G401 (cell line): Measurements from ENCODE around the gene PET100. TPM values are rescaled to one million over a fixed set of nuclear protein-coding genes. Genes with fewer than 3 reads are reported as not detected.

Experiments used
- DNase-seq: peaks from one replicate; pipeline ENCODE4 v3.0.0-alpha.2; 2015; ENCODE audit warnings: low spot score
- in situ Hi-C: cut with HindIII; loops from 2 replicates; pipeline ENCODE4 v1.10.0; 2016; ENCODE audit warnings: low sequenced_read_pairs, mixed read lengths
- total RNA-seq: library from RNA; depleted of rRNA; stranded (reverse); fragments of >200 nt; shearing (Covaris generic); gene quantifications from 2 replicates; pipeline ENCODE4 v1.2.3, GENCODE V29; 2014; rRNA removed

PET100 gene, protein sequence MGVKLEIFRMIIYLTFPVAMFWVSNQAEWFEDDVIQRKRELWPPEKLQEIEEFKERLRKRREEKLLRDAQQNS
- total RNA-seq = 31.2 and 80.2 TPM in 2 replicates

DNA sequence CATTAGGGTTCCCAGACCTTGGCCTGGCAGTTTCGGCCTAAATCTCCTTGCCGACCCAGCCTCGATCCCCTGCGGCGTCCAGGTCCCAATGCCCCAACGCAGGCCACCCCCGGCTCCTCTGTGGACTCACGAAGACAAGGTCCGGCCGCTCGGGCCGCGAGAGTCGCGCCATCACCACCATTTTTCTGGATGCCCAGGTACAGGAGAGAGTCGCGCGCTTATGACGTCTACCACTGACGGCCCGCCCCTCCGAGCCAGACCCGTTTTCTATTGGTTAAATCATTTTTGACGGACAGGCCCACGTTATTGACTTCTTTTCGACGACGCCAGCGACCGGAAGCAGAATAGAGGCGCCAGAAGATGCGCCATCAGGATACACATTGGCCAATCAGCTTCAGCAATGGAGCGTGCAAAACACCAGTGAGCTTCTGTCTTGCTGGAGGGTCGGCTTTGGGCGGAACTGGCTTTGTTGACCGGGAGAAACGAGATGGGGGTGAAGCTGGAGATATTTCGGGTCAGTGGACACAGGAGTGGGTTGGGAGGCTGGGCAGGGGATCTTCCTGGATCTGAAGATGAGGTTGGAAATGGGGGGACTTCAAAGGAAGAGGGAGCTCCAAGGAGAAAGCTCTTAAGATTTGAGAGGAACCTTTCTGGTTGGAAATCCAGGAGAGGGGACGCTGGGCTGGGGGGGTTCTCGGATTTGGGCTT, at the start of gene PET100, which contains the start of gene XAB2:
TSS of gene PET100 (plus strand) at position 447 of the 708 bp plus-strand sequence. CDS start at position 488, 41 bp downstream.
TSS of gene XAB2 (minus strand) at position 199 of the 708 bp plus-strand sequence. CDS start at position 181, 18 bp downstream.
- DNase-seq = peak; percentile 99
- in situ Hi-C loops = no loop called here

DNA sequence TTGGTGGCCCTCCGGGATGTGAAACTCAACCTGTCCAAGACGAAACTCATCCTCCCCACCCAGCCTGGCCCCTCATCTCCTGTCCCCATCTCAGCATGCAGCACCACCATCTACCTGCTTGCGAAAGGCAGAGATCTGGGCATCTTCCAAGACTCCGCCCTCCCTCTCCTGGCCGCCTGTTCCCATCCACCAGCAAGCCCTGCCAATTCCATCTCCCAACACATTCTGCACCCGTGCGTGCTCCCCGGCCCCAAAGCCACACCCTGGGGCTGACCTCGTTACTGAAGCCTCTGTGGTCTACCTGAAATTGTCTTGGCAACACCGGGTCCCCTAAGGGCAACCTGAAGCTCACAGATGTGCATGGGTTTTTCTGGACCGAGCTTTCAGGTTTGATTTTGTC, 47.1 kb upstream of the PET100 start:
- DNase-seq = no peak
- in situ Hi-C loops = no loop called here

DNA sequence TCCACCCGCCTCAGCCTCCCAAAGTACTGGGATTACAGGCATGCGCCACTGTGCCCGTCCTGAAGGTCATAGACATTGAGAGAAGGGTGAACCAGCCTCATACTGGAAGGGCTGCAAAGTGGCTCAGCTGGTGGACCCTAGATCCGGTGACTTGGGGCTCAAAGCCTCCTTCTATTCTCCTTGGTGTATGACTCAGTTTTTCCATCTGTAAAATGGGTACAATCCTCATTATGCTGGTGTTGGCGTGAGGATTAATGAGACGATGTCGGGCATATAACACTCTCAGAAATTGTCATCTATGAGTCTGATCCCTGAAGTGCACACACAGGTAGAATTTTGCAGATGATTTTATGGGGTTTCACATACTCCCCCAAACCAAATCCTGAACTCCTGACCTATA, 39.8 kb upstream of the PET100 start:
- in situ Hi-C loops = no loop called here
- DNase-seq = no peak

DNA sequence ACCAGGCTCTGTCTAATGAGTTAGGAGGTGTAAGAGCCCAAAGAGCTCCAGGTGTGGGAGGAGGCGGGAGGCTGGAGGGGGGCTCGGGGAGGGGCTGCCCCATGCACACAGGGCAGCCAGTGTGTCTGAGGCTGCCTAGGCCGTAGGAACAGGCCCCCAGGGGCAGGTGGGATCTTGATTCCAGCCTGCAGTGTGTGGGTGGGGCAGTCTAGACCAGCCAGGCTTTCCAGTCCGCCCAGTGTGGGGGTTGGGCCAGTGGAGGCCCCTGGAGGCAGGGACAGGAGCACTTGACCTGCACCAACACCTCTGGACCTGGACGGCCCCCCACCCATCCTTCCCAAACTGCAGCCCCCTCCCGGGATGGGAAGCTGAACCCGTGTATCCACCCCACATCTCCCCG, 39.3 kb upstream of the PET100 start:
- no peak for DNase-seq
- in situ Hi-C loops = no loop called here

GRCh38 chr19:7595466-7596133, 34.0 kb upstream of the PET100 start, which contains the start of gene CAMSAP3:
Gene CAMSAP3 (plus strand): TSS chr19:7595863. CDS start chr19:7596003, 140 bp downstream.
- in situ Hi-C loops = no loop called here
- DNase-seq = peak; percentile 66

DNA sequence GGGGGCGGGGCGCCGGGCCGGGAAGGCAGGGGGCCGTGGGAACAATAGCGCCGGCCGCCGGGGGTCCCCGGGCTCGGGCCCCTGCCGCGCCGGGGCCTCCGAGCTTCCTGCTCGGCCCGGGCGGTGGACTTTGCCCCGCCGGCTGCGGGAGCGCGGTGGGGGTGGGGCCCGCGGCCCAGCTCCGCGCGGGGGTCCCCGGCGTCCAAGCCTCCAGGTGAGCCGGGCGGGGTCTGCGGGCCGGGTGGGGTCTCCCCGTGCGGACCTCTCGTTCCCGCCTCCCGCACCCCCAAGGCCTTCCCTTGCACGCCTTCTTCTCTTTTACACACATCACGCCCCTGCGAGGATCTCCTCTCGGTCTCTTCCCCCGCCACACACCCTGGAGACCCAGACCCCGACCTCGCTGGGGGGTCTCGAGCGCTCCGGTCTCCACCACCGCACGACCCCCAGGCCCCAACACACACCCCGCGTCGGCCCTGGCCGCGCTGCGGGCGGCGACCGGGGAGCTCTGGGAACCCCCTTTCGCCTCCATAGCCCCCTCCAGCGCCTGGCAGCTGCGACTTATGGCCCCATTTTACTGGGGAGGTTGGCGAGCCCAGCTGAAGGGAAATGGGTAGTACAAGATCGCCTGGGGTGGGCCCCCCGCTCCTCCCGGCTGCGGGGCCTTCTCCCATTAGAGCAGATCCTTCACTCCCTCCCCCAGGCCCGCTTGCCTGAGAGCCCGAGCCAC, 33.2 kb upstream of the PET100 start:
- in situ Hi-C loops = no loop called here
- no peak for DNase-seq

DNA sequence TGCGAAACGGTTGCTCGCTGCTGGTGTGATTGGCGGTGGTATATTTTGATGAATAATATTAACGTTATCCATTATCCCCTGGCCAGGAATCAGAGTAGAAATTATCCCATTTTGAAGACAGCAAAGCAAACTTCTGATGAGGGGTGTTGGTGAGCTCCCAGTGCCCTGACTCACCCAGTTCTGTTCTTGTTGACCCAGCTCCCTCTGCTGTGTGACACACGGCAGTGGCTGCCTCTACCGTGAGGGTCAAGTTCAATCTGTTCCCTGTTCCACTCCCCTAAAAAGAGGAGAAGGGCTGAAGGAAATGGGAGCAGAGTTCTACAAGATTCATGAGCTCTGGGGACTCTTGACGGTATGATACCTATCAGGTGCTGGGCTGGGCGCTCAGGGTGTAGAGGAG, 31.9 kb upstream of the PET100 start:
- in situ Hi-C loops = no loop called here
- DNase-seq = no peak

DNA sequence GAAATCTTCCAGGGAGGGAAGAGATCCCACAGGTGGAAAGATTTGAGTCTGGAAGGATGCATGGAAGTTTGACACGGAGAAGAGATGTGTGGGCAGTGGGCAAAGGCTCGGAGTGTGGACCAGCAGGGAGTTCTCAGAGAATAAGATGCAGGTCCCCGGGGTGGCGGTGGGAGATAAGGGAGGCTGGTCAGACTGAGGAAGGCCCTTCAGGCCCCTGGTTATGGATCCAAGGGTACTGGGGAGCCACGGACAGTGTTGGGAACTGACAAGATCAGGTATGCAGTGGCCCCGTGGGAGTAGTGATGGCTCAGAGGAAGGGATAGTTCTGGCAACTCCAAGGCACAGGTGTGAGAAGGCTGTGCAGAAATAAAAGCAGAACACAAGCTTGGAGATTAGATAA, 31.4 kb upstream of the PET100 start:
- no peak for DNase-seq
- in situ Hi-C loops = no loop called here

GRCh38 chr19:7600721-7601120, 28.9 kb upstream of the PET100 start:
- no peak for DNase-seq
- in situ Hi-C loops = no loop called here

DNA sequence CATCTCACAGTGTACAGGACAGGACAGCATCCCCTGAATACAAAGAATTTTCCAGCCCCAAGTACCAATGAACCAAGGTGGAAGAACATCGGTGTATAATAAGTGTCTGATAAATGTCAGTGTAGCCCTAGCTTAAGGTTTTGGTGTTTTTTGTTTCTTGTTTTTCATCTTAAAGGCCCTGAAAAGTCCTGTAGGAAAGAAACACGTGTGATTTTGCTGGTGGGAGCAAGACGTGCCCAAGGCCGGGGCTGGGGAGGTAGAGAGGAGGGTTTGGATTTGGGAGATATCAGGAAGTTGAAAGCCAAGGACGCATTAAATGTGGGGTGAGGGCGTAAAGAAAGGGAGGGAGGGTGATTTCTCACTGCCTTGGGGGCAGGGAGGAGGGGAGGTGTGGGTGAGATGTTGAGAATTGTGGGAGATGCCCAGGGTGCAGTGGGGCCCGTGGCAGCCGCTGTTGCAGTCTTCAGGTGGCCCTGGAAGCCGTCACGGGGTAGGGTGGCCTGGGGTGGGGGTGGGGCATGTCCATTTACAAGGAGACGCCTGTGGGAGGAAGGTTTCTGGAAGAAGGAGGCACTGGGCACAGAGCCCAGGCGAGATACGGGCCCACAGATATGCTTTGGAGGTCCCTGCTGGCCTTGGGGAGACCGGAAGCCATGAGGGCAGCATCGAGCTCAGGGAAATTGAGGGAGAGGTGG, 27.2 kb upstream of the PET100 start:
- DNase-seq = no peak
- in situ Hi-C loops = no loop called here

DNA sequence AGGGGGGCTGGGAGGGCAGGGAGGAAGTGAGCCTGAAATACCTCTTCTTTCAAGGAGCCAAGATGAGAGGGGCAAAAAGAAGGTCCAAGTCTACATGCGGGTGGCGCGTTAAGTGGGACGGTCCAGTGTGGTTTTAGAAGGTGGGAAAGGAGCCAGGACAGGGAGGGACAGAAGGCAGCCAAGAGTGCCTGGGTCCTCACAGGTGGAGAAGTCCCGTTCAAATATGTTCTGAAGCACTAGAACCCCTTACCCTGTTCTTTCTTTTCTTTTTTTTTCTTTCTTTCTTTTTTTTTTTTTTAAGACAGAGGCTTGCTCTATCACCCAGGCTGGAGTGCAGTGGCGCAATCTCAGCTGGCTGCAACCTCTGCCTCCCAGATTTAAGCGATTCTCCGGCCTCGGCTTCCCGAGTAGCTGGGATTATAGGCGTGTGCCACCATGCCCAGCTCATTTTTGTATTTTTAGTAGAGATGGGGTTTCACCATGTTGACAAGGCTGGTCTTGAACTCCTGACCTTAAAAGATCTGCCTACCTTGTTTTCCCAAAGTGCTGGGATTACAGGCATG, 26.6 kb upstream of the PET100 start:
- peak; percentile 20 for DNase-seq
- in situ Hi-C loops = no loop called here

DNA sequence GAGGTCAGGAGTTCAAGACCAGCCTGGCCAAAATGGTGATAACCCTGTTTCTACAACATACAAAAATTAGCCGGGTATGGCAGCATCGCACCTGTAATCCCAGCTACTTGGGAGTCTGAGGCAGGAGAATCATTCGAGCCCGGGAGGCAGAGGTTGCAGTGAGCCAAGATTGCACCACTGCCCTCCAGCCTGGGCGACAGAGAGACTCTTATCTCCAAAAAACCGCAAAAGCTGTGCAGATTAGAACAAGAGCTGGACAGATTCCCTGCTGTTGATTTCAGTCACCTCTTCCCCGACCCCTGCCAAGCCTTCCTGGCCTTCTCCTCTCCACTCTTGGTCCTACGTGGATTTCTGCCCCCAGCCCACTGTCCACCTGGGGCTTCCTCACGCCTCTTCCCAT, 25.7 kb upstream of the PET100 start:
- no peak for DNase-seq

DNA sequence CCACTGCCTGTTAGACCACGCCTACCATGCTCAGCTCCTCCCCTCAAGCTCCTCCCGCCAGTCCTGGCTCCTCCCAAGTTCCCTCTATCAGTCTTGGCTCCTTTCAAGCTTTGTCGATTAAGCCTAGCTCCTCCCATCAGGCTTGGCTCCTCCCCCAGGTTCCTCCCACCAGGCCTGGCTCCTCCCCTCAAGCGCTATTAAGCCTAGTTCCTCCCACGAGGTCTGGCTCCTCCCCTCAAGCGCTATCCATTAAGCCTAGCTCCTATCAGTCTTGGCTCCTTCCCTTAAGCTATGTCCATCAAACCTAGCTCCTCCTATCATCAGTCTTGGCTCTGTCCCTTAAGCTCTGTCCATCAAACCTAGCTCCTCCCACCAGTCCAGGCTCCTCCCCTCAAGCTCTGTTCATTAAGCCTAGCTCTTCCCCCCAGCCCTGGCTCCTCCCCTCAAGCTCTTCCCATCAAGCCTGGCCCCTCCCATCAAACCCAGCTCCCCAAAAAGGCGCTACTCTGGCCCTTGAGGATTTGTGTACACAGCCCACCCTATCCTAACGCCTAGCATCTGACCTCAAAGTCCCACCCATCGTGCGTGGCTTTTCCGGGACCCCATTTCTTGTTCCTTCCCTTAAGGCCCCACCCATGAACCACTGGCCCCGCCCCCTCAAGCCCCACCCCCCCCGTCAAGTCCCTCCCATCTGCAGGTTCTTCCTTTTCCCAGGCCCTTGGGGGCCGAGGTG, 23.9 kb upstream of the PET100 start:
- DNase-seq = peak; percentile 19
- in situ Hi-C loops = no loop called here

More for the DNA sequence above, 25.7 kb upstream of the PET100 start:
- in situ Hi-C loops = no loop called here

- DNase-seq = no peak
- in situ Hi-C loops = no loop called here
These were observed 23.3 kb upstream of the PET100 start for GRCh38 chr19:7606289-7606688.

- no peak for DNase-seq
- in situ Hi-C loops = no loop called here
These were observed 22.2 kb upstream of the PET100 start for GRCh38 chr19:7607212-7607873.

GRCh38 chr19:7607874-7608560, 21.6 kb upstream of the PET100 start:
- no peak for DNase-seq
- in situ Hi-C loops = no loop called here

DNA sequence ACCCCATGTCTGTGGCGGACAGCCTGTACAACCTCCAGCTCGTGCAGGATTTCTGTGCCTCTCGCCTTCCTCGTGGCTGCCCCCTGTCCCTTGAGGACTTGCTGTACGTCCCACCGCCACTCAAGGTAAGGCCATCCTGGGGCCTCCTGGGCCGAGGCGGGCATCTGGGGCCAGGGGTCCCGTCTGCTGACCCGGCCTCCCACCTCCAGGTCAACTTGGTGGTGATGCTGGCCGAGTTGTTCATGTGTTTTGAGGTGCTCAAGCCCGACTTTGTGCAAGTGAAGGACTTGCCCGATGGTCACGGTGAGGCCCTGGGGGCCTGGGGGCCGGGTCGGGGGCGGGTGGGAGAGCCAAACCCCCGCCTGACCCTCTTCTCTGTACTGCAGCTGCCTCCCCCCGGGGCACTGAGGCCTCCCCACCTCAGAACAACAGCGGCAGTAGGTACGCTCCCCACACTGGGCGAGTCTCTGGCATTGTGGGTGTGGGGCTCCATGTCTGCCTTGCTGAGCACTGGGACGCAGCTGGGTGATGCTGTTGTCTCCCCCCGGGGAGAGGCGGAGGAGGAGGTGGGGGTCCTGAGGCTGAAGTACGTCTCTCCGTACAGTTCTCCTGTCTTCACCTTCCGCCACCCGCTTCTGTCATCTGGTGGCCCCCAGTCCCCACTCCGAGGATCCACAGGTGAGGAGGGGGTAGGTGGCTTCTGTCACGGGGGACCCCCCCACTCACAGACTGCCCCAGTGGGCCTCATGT, 18.9 kb upstream of the PET100 start:
- in situ Hi-C loops = no loop called here
- no peak for DNase-seq
